IMR-90 (cell line): ENCODE results near the gene PRKCB. TPM values are rescaled to one million over a fixed set of nuclear protein-coding genes. Genes with fewer than 3 reads are reported as not detected.

Experiments used
- ATAC-seq: fragments of 200-7000 bp; cut with Tn5 transposase; 2 replicates; pipeline ENCODE4 v1.9.1; 2020; ENCODE audit warnings: low read depth, mild to moderate bottlenecking, moderate library complexity
- BruUV-seq: library from RNA; stranded (reverse); fragments of 400-500 nt; replicated peaks from 2 replicates; lab custom pipeline; 2021; lab: Mats Ljungman, UMichigan
- CTCF ChIA-PET: fragments of 300-600 bp; formaldehyde crosslinking; extraction: SDS; loops from one replicate; lab custom pipeline; 2021; ENCODE audit warnings: antibody characterized with exemption; lab: Yijun Ruan, JAX
- POLR2A ChIA-PET: fragments of 300-600 bp; sonication (Branson Sonifier 250); formaldehyde crosslinking; loops from one replicate; lab custom pipeline; 2022; ENCODE audit warnings: antibody characterized with exemption; ENCODE audit not compliant: unreplicated experiment; lab: Charles Lee
- DNase-seq: peaks from one replicate; pipeline ENCODE4 v3.0.0; 2013
- H2AFZ ChIP-seq: replicated peaks from 2 replicates; pipeline ENCODE3; 2013; ENCODE audit warnings: low read length, mild to moderate bottlenecking; ENCODE audit not compliant: poor library complexity
- H2AK5ac ChIP-seq: 2 replicates; pipeline ENCODE4 v1.6.1; 2013; ENCODE audit warnings: low read depth, low read length, inconsistent platforms
- H2AK9ac ChIP-seq: replicated peaks from 2 replicates; pipeline ENCODE3; 2013; ENCODE audit warnings: mild to moderate bottlenecking, low read depth, low read length, moderate library complexity; ENCODE audit not compliant: poor library complexity
- H2BK120ac ChIP-seq: 2 replicates; pipeline ENCODE4 v1.6.1; 2013; ENCODE audit warnings: low read depth, low read length, inconsistent platforms
- H2BK15ac ChIP-seq: 3 replicates; pipeline ENCODE4 v1.6.1; 2013; ENCODE audit warnings: low read depth, low read length, inconsistent platforms
- H2BK20ac ChIP-seq: 2 replicates; pipeline ENCODE4 v1.6.1; 2013; ENCODE audit warnings: low read depth, mild to moderate bottlenecking, inconsistent platforms, low read length, moderate library complexity
- H2BK5ac ChIP-seq: 2 replicates; pipeline ENCODE4 v1.6.1; 2013; ENCODE audit warnings: mild to moderate bottlenecking, low read depth, low read length, inconsistent platforms; ENCODE audit not compliant: poor library complexity, severe bottlenecking
- H3K14ac ChIP-seq: replicated peaks from 2 replicates; pipeline ENCODE4 v1.6.1; 2013; ENCODE audit warnings: low read depth, low read length, inconsistent platforms
- H3K18ac ChIP-seq: 2 replicates; pipeline ENCODE4 v1.6.1; 2013; ENCODE audit warnings: low read depth, low read length, control low read depth
- H3K23ac ChIP-seq: 2 replicates; pipeline ENCODE4 v1.6.1; 2013; ENCODE audit warnings: low read depth, low read length, inconsistent platforms
- H3K27ac ChIP-seq: 2 replicates; pipeline ENCODE4 v1.5.1; 2013; ENCODE audit warnings: mild to moderate bottlenecking, control low read depth, low read length; ENCODE audit not compliant: insufficient read depth
- H3K27me3 ChIP-seq: 2 replicates; pipeline ENCODE4 v1.6.1; 2013; ENCODE audit warnings: low read length; ENCODE audit not compliant: control insufficient read depth, insufficient read depth
- H3K36me3 ChIP-seq: 2 replicates; pipeline ENCODE4 v1.6.1; 2013; ENCODE audit warnings: low read length, mixed read lengths; ENCODE audit not compliant: control insufficient read depth, insufficient read depth
- H3K4ac ChIP-seq: 2 replicates; pipeline ENCODE4 v1.6.1; 2013; ENCODE audit warnings: low read depth, low read length, inconsistent platforms
- H3K4me1 ChIP-seq: 2 replicates; pipeline ENCODE4 v1.6.1; 2013; ENCODE audit warnings: low read length, mixed read lengths; ENCODE audit not compliant: control insufficient read depth, insufficient read depth
- H3K4me2 ChIP-seq: 2 replicates; pipeline ENCODE4 v1.6.1; 2013; ENCODE audit warnings: low read depth, mild to moderate bottlenecking, control low read depth, low read length, moderate library complexity
- H3K4me3 ChIP-seq: 2 replicates; pipeline ENCODE4 v1.5.1; 2013; ENCODE audit warnings: low read depth, mild to moderate bottlenecking, control low read depth, low read length, moderate library complexity; ENCODE audit not compliant: insufficient read depth
- H3K56ac ChIP-seq: 2 replicates; pipeline ENCODE4 v1.6.1; 2013; ENCODE audit warnings: low read length, inconsistent platforms; ENCODE audit not compliant: insufficient read depth; ENCODE audit errors: extremely low read depth
- H3K79me1 ChIP-seq, 2 experiments: 2 replicates each; pipeline ENCODE4 v1.6.1; 2013; ENCODE audit warnings: low read length in 2 of 2, inconsistent platforms in 1 of 2, low read depth in 1 of 2
- H3K9ac ChIP-seq: 2 replicates; pipeline ENCODE4 v1.6.1; 2013; ENCODE audit warnings: low read depth, low read length, control low read depth
- H3K9me1 ChIP-seq: 2 replicates; pipeline ENCODE4 v1.6.1; 2013; ENCODE audit warnings: low read length, inconsistent platforms; ENCODE audit not compliant: insufficient read depth
- H3K9me3 ChIP-seq: 2 replicates; pipeline ENCODE4 v1.6.1; 2013; ENCODE audit warnings: low read length; ENCODE audit not compliant: control insufficient read depth, insufficient read depth
- H4K20me1 ChIP-seq: 2 replicates; pipeline ENCODE4 v1.6.1; 2013; ENCODE audit warnings: low read length, inconsistent platforms; ENCODE audit not compliant: insufficient read depth
- H4K5ac ChIP-seq: 2 replicates; pipeline ENCODE4 v1.6.1; 2013; ENCODE audit warnings: mild to moderate bottlenecking, low read depth, low read length, control low read depth
- H4K8ac ChIP-seq, 2 experiments: 2 replicates each; pipeline ENCODE4 v1.6.1; 2013; ENCODE audit warnings: low read depth in 2 of 2, low read length in 2 of 2, control low read depth in 1 of 2, inconsistent platforms in 1 of 2
- H4K91ac ChIP-seq: 2 replicates; pipeline ENCODE4 v1.6.1; 2013; ENCODE audit warnings: low read depth, low read length, inconsistent platforms; ENCODE audit not compliant: insufficient read depth
- FOS ChIP-seq: fragments of 150-350 bp; IDR thresholded peaks from 2 replicates; pipeline ENCODE4 v1.6.1; 2016; ENCODE audit warnings: low read depth, low read length
- POLR2A ChIP-seq: IDR thresholded peaks from 2 replicates; pipeline ENCODE4 v1.6.1; 2012; ENCODE audit warnings: mild to moderate bottlenecking, low read depth, low read length
- RCOR1 ChIP-seq: IDR thresholded peaks from 2 replicates; pipeline ENCODE4 v1.6.1; 2012; ENCODE audit warnings: mild to moderate bottlenecking, low read length, improper control_type of control experiment; ENCODE audit not compliant: insufficient replicate concordance
- SMC3 ChIP-seq: fragments of 150-350 bp; IDR thresholded peaks from 2 replicates; pipeline ENCODE4 v1.6.1; 2016; ENCODE audit warnings: low read depth, mild to moderate bottlenecking, antibody characterized with exemption, low read length, moderate library complexity
- WGBS, 2 experiments: methylation state at CpG; one replicate each; pipeline versions ENCODE4 v1.1.5 to v1.1.7; 2013; ENCODE audit warnings: missing lambda C conversion rate in 2 of 2; ENCODE audit not compliant: insufficient read length in 1 of 2; ENCODE audit errors: extremely low coverage in 2 of 2; 5-methylcytosine and 5-hydroxymethylcytosine counted together
- dilution Hi-C: fragments of 300-500 bp; cut with HindIII; formaldehyde crosslinking; loops from one replicate; pipeline ENCODE4 v1.14.3; 2018; ENCODE audit warnings: low sequenced_read_pairs; ENCODE audit not compliant: unreplicated experiment
- in situ Hi-C: fragments of 300-500 bp; cut with MboI; formaldehyde crosslinking; loops from 3 replicates; pipeline ENCODE4 v1.14.3; 2019; ENCODE audit warnings: low sequenced_read_pairs, inconsistent platforms, mixed read lengths
- intact Hi-C: fragments of 100-400 bp; cut with micrococcal nuclease; formaldehyde crosslinking; loops from 2 replicates; pipeline ENCODE4 v1.10.0; 2022
- polyA plus RNA-seq, 3 experiments: library from polyadenylated mRNA; depleted of rRNA; stranded (reverse); fragments of >200 nt; gene quantifications; 2 replicates each; pipeline ENCODE4 v1.2.3, GENCODE V29; 2012; ENCODE audit warnings: low replicate concordance in 1 of 3
- total RNA-seq: library from RNA; depleted of rRNA; stranded (reverse); fragments of >200 nt; gene quantifications from 2 replicates; pipeline ENCODE4 v1.2.3, GENCODE V29; 2012

PRKCB gene
- total and polyA plus RNA-seq, 2 of the 4 experiments (the other 2 are of a cell fraction): under 0.01 TPM; not detected in 1

DNA sequence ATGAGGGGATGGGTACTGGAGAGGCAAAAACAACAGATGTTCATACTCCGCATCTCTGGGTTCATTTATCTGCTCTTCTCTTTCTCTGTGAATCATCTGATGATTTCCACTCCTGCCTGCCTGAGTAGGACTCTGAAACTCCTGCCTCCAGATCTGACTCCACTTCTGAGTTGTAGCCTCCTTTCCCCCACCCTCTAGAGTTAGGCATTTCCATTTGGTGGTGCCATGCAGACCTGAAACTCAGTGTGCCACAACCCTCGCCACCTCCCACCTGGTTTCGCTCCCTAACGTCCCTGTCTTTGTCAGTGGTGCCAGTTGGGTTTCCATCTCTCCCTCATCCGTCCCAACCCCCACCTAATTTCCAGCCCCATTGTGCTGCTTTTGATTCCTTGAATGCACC, 126.2 kb downstream of the PRKCB start:
- H3K23ac ChIP-seq: no peak overlapping the region
- H2AK9ac ChIP-seq: no peak overlapping the region
- no peaks in the 10 kb centered on the region for H3K27me3 ChIP-seq
- H3K14ac ChIP-seq: no peak overlapping the region
- no peak overlapping the region for H2BK120ac ChIP-seq
- DNase-seq: no peak
- H3K4me2 ChIP-seq: no peak overlapping the region
- no peak overlapping the region for H4K5ac ChIP-seq
- ATAC-seq: no peak
- POLR2A ChIA-PET: no interaction called here
- CTCF ChIA-PET: no interaction called here
- BruUV-seq: no TSS peak
- no peak overlapping the region for H3K56ac ChIP-seq
- no peaks in the 10 kb centered on the region for H3K9me1 ChIP-seq
- no peaks in the 10 kb centered on the region for H4K20me1 ChIP-seq
- H2BK20ac ChIP-seq: no peak overlapping the region
- no peak overlapping the region for H4K8ac ChIP-seq
- WGBS, 2 experiments: 52% methylated on average over 5 of the region's 5 CpGs; no CpG with 5 or more reads in 1 of the 2 experiments
- no peak overlapping the region for H2BK15ac ChIP-seq
- intact Hi-C loops: no loop called here
- no peak overlapping the region for H3K4ac ChIP-seq
- H2AK5ac ChIP-seq: no peak overlapping the region
- no peak overlapping the region for H4K91ac ChIP-seq
- H3K79me1 ChIP-seq: no peaks in the 10 kb centered on the region
- TF ChIP-seq POLR2A: no peak
- TF ChIP-seq SMC3: no peak
- TF ChIP-seq RCOR1: no peak
- TF ChIP-seq FOS: no peak
- no peak overlapping the region for H3K4me3 ChIP-seq
- H3K18ac ChIP-seq: no peak overlapping the region
- no peak overlapping the region for H3K27ac ChIP-seq
- no peak overlapping the region for H2BK5ac ChIP-seq
- in situ Hi-C loops: no loop called here
- H3K9ac ChIP-seq: no peak overlapping the region
- dilution Hi-C loops: no loop called here
- no peaks in the 10 kb centered on the region for H3K36me3 ChIP-seq
- H3K9me3 ChIP-seq: no peaks in the 10 kb centered on the region
- H3K4me1 ChIP-seq: no peaks in the 10 kb centered on the region
- no peak overlapping the region for H2AFZ ChIP-seq
